ENCODE data around the gene ST6GALNAC5.
"Not testable (repeated sequence)": the region's sequence is repeated elsewhere in the genome, so short reads cannot be mapped to it uniquely, and the experiment has no call there.

Gene ST6GALNAC5

GRCh38 chr1:76867342-76868130 lies at the start of gene ST6GALNAC5:
Gene ST6GALNAC5 (plus strand): TSS chr1:76867480.
- TF ChIP-seq GATA1 (IDR thresholded peaks at IDR 0.05; ENCODE audit: low read depth, low read length) (no peak), POLR2A (IDR thresholded peaks at IDR 0.05; ENCODE audit: low read length) (no peak)
- DNase-seq: no peak

- no peak for DNase-seq
- TF ChIP-seq POLR2A (IDR thresholded peaks at IDR 0.05; ENCODE audit: low read length) (no peak), GATA1 (IDR thresholded peaks at IDR 0.05; ENCODE audit: low read depth, low read length) (no peak)
These were observed 47.3 kb upstream of the ST6GALNAC5 start for GRCh38 chr1:76820028-76820427.

- not testable (repeated sequence) for DNase-seq
These were observed 44.3 kb upstream of the ST6GALNAC5 start for GRCh38 chr1:76822961-76823360.

GRCh38 chr1:76824106-76824505 lies 43.2 kb upstream of the ST6GALNAC5 start:
- DNase-seq: no peak
- no peak for TF ChIP-seq GATA1 (IDR thresholded peaks at IDR 0.05; ENCODE audit: low read depth, low read length)
- no peak for TF ChIP-seq POLR2A (IDR thresholded peaks at IDR 0.05; ENCODE audit: low read length)

GRCh38 chr1:76826072-76826845 lies 41.0 kb upstream of the ST6GALNAC5 start:
- TF ChIP-seq POLR2A (IDR thresholded peaks at IDR 0.05; ENCODE audit: low read length): no peak
- TF ChIP-seq GATA1 (IDR thresholded peaks at IDR 0.05; ENCODE audit: low read depth, low read length): no peak
- no peak for DNase-seq

GRCh38 chr1:76827066-76827465 lies 40.2 kb upstream of the ST6GALNAC5 start:
- TF ChIP-seq GATA1 (IDR thresholded peaks at IDR 0.05; ENCODE audit: low read depth, low read length): no peak
- no peak for TF ChIP-seq POLR2A (IDR thresholded peaks at IDR 0.05; ENCODE audit: low read length)
- DNase-seq: no peak

GRCh38 chr1:76830373-76830772 lies 36.9 kb upstream of the ST6GALNAC5 start:
- TF ChIP-seq GATA1 (IDR thresholded peaks at IDR 0.05; ENCODE audit: low read depth, low read length) (no peak), POLR2A (IDR thresholded peaks at IDR 0.05; ENCODE audit: low read length) (no peak)
- DNase-seq: no peak

- no peak for DNase-seq
- TF ChIP-seq POLR2A (IDR thresholded peaks at IDR 0.05; ENCODE audit: low read length): no peak
- no peak for TF ChIP-seq GATA1 (IDR thresholded peaks at IDR 0.05; ENCODE audit: low read depth, low read length)
These were observed 34.8 kb upstream of the ST6GALNAC5 start for GRCh38 chr1:76832521-76832920.

- no peak for DNase-seq
- TF ChIP-seq POLR2A (IDR thresholded peaks at IDR 0.05; ENCODE audit: low read length): no peak
- TF ChIP-seq GATA1 (IDR thresholded peaks at IDR 0.05; ENCODE audit: low read depth, low read length): no peak
These were observed 34.1 kb upstream of the ST6GALNAC5 start for GRCh38 chr1:76833151-76833550.

GRCh38 chr1:76833856-76834255 lies 33.4 kb upstream of the ST6GALNAC5 start:
- TF ChIP-seq POLR2A (IDR thresholded peaks at IDR 0.05; ENCODE audit: low read length) (no peak), GATA1 (IDR thresholded peaks at IDR 0.05; ENCODE audit: low read depth, low read length) (no peak)
- no peak for DNase-seq

GRCh38 chr1:76835203-76835602 lies 32.1 kb upstream of the ST6GALNAC5 start:
- no peak for TF ChIP-seq GATA1 (IDR thresholded peaks at IDR 0.05; ENCODE audit: low read depth, low read length)

GRCh38 chr1:76840278-76840677 lies 27.0 kb upstream of the ST6GALNAC5 start:
- TF ChIP-seq GATA1 (IDR thresholded peaks at IDR 0.05; ENCODE audit: low read depth, low read length): no peak
- no peak for TF ChIP-seq POLR2A (IDR thresholded peaks at IDR 0.05; ENCODE audit: low read length)
- DNase-seq: no peak

More at GRCh38 chr1:76835203-76835602, 32.1 kb upstream of the ST6GALNAC5 start:
- no peak for DNase-seq

GRCh38 chr1:76841460-76841859 lies 25.8 kb upstream of the ST6GALNAC5 start:
- TF ChIP-seq POLR2A (IDR thresholded peaks at IDR 0.05; ENCODE audit: low read length) (no peak), GATA1 (IDR thresholded peaks at IDR 0.05; ENCODE audit: low read depth, low read length) (no peak)
- no peak for DNase-seq

GRCh38 chr1:76843821-76844464 lies 23.3 kb upstream of the ST6GALNAC5 start:
- TF ChIP-seq GATA1 (IDR thresholded peaks at IDR 0.05; ENCODE audit: low read depth, low read length) (no peak), POLR2A (IDR thresholded peaks at IDR 0.05; ENCODE audit: low read length) (no peak)

More at GRCh38 chr1:76843821-76844464, 23.3 kb upstream of the ST6GALNAC5 start:
- DNase-seq: no peak
